Caco-2 (cell line): ENCODE data around the gene AKAP9. TPM values are rescaled to one million over a fixed set of nuclear protein-coding genes. Genes with fewer than 3 reads are reported as not detected.

ENCODE experiments used
- BruUV-seq: library from RNA; stranded (reverse); fragments of 400-500 nt; replicated peaks from 2 replicates; lab custom pipeline; 2021; lab: Mats Ljungman, UMichigan
- CTCF ChIA-PET: fragments of 300-600 bp; sonication (Branson Sonifier 250); formaldehyde crosslinking; loops from one replicate; lab custom pipeline; 2022; ENCODE audit warnings: antibody characterized with exemption; lab: Charles Lee
- POLR2A ChIA-PET: fragments of 300-600 bp; sonication (Branson Sonifier 250); formaldehyde crosslinking; loops from one replicate; lab custom pipeline; 2022; ENCODE audit warnings: antibody characterized with exemption; lab: Charles Lee
- DNase-seq, 2 experiments: peaks; one replicate each; pipeline versions ENCODE4 v3.0.0 to v3.0.0-alpha.2; 2020 to 2022
- H3K27me3 ChIP-seq: replicated peaks from 2 replicates; pipeline ENCODE4 v1.6.0; 2011; ENCODE audit warnings: low read length; ENCODE audit not compliant: control insufficient read depth, insufficient read depth
- H3K36me3 ChIP-seq: 2 replicates; pipeline ENCODE4 v1.5.1; 2011; ENCODE audit warnings: low read length; ENCODE audit not compliant: control insufficient read depth, insufficient read depth
- H3K4me1 ChIP-seq: fragments of 250-450 bp; sonication (Bioruptor Pico); 2 replicates; pipeline ENCODE4 v1.5.1; 2020; ENCODE audit warnings: mild to moderate bottlenecking
- H3K4me3 ChIP-seq: 2 replicates; pipeline ENCODE4 v1.5.1; 2011; ENCODE audit warnings: low read depth, mild to moderate bottlenecking, control low read depth, low read length
- H3K9me3 ChIP-seq: fragments of 250-450 bp; sonication (Bioruptor Pico); 2 replicates; pipeline ENCODE4 v1.5.1; 2020; ENCODE audit warnings: mild to moderate bottlenecking, moderate library complexity
- H3K27ac Mint-ChIP-seq: one replicate; pipeline ENCODE4 v1.8.0; 2022; ENCODE audit warnings: mixed read lengths; ENCODE audit not compliant: unreplicated experiment
- H3K27me3 Mint-ChIP-seq: one replicate; pipeline ENCODE4 v1.8.0; 2022; ENCODE audit warnings: mixed read lengths; ENCODE audit not compliant: insufficient read depth, unreplicated experiment
- H3K36me3 Mint-ChIP-seq: one replicate; pipeline ENCODE4 v1.8.0; 2022; ENCODE audit warnings: mild to moderate bottlenecking, mixed read lengths; ENCODE audit not compliant: insufficient read depth, unreplicated experiment
- H3K4me1 Mint-ChIP-seq: one replicate; pipeline ENCODE4 v1.8.0; 2022; ENCODE audit warnings: low read depth, mixed read lengths; ENCODE audit not compliant: unreplicated experiment
- H3K4me3 Mint-ChIP-seq: one replicate; pipeline ENCODE4 v1.8.0; 2022; ENCODE audit warnings: mild to moderate bottlenecking, moderate library complexity, mixed read lengths; ENCODE audit not compliant: unreplicated experiment
- H3K9me3 Mint-ChIP-seq: one replicate; pipeline ENCODE4 v1.8.0; 2022; ENCODE audit warnings: mixed read lengths; ENCODE audit not compliant: unreplicated experiment
- CTCF ChIP-seq, 2 experiments: fragments of 200-600 bp in 1 of 2; IDR thresholded peaks; 1 replicate in 1 of 2; 2 replicates in 1 of 2; pipeline versions ENCODE4 v1.5.1 to v1.8.0; 2011 to 2022; ENCODE audit warnings: antibody characterized with exemption in 1 of 2, control low read depth in 1 of 2, inconsistent platforms in 1 of 2, low read depth in 1 of 2, low read length in 1 of 2, mild to moderate bottlenecking in 1 of 2, moderate library complexity in 1 of 2; ENCODE audit not compliant: insufficient read depth in 1 of 2, severe bottlenecking in 1 of 2, unreplicated experiment in 1 of 2
- intact Hi-C: fragments of 100-400 bp; cut with micrococcal nuclease; formaldehyde crosslinking; loops from one replicate; pipeline ENCODE4 v1.10.0; 2022; ENCODE audit not compliant: unreplicated experiment
- total RNA-seq: library from RNA; stranded (reverse); gene quantifications from 2 replicates; pipeline ENCODE4 v1.2.3, GENCODE V29; 2022

Gene AKAP9
- total RNA-seq, 1 experiment from 2014 or later: 79.4 TPM

- TF ChIP-seq CTCF (IDR thresholded peaks at IDR 0.05; ENCODE audit: insufficient read depth in 1 of 2, low read depth in 1 of 2, low read length in 1 of 2, severe bottlenecking in 1 of 2, unreplicated experiment in 1 of 2): no peak
- peaks cover 4% of the 10 kb centered on the region for H3K36me3 ChIP-seq
- H3K9me3 Mint-ChIP-seq: no peaks in the 10 kb centered on the region
Observed at GRCh38 chr7:92088266-92088665, 147.6 kb downstream of the AKAP9 start.

GRCh38 chr7:92092210-92092609, 151.5 kb downstream of the AKAP9 start:
- Mint-ChIP-seq H3K4me1 (no peaks in the 10 kb centered on the region), H3K36me3 (peaks cover 66% of the 10 kb centered on the region), H3K27me3 (no peaks in the 10 kb centered on the region), H3K27ac (no peak overlapping the region), H3K9me3 (no peaks in the 10 kb centered on the region), H3K4me3 (no peak overlapping the region)
- no TSS peak for BruUV-seq
- Histone ChIP-seq H3K36me3 (no peaks in the 10 kb centered on the region; the same call in 1 of the 2 replicates), H3K27me3 (no peaks in the 10 kb centered on the region), H3K4me3 (no peak overlapping the region), H3K9me3 (no peaks in the 10 kb centered on the region), H3K4me1 (no peaks in the 10 kb centered on the region)
- POLR2A ChIA-PET: no interaction called here
- DNase-seq: no peak
- CTCF ChIA-PET: no interaction called here
- intact Hi-C loops: no loop called here
- TF ChIP-seq CTCF (IDR thresholded peaks at IDR 0.05; ENCODE audit: insufficient read depth in 1 of 2, low read depth in 1 of 2, low read length in 1 of 2, severe bottlenecking in 1 of 2, unreplicated experiment in 1 of 2): no peak

More at GRCh38 chr7:92088266-92088665, 147.6 kb downstream of the AKAP9 start:
- DNase-seq: no peak
- Histone ChIP-seq H3K9me3 (no peaks in the 10 kb centered on the region), H3K4me1 (no peaks in the 10 kb centered on the region), H3K27me3 (no peaks in the 10 kb centered on the region), H3K4me3 (no peak overlapping the region)
- Mint-ChIP-seq H3K27me3 (no peaks in the 10 kb centered on the region), H3K27ac (no peak overlapping the region), H3K4me3 (no peak overlapping the region), H3K36me3 (peaks cover 75% of the 10 kb centered on the region), H3K4me1 (no peaks in the 10 kb centered on the region)
- ChIA-PET CTCF (no interaction called here), POLR2A (no interaction called here)
- intact Hi-C loops: no loop called here
- BruUV-seq: no TSS peak

- H3K27me3 Mint-ChIP-seq: no peaks in the 10 kb centered on the region
- intact Hi-C loops: no loop called here
- no peaks in the 10 kb centered on the region for H3K4me1 ChIP-seq
- TF ChIP-seq CTCF (IDR thresholded peaks at IDR 0.05; ENCODE audit: insufficient read depth in 1 of 2, low read depth in 1 of 2, low read length in 1 of 2, severe bottlenecking in 1 of 2, unreplicated experiment in 1 of 2): no peak
- H3K9me3 Mint-ChIP-seq: no peaks in the 10 kb centered on the region
- H3K36me3 ChIP-seq: peaks cover 3% of the 10 kb centered on the region
- no peaks in the 10 kb centered on the region for H3K27me3 ChIP-seq
- H3K4me3 ChIP-seq: no peak overlapping the region
- CTCF ChIA-PET: no interaction called here
- no peak overlapping the region for H3K27ac Mint-ChIP-seq
- H3K9me3 ChIP-seq: no peaks in the 10 kb centered on the region
- no peak for DNase-seq
- H3K36me3 Mint-ChIP-seq: peaks cover 70% of the 10 kb centered on the region
- H3K4me1 Mint-ChIP-seq: no peaks in the 10 kb centered on the region
- no peak overlapping the region for H3K4me3 Mint-ChIP-seq
- POLR2A ChIA-PET: interaction anchor here (0.5 kb wide), 1 partner anchor 22 kb away, joined by 3 read pairs; no protein-coding TSS in a partner anchor
- BruUV-seq: no TSS peak
Observed at GRCh38 chr7:92095380-92095779, 154.7 kb downstream of the AKAP9 start.
